LNCaP clone FGC (cell line): ENCODE results near the gene CDIPT.
"Not testable (repeated sequence)": the region's sequence is repeated elsewhere in the genome, so short reads cannot be mapped to it uniquely, and the experiment has no call there.

ENCODE experiments used
- DNase-seq: peaks from one replicate; pipeline ENCODE4 v3.0.0-alpha.2; 2011; ENCODE audit warnings: low read depth
- H3K4me3 ChIP-seq: 2 replicates; pipeline ENCODE4 v1.5.1; 2011; ENCODE audit warnings: mild to moderate bottlenecking, low read depth, low read length, control low read depth
- TF ChIP-seq, protein P1 (sequence below): IDR thresholded peaks from 2 replicates; pipeline ENCODE4 v1.5.1; 2012; ENCODE audit warnings: mild to moderate bottlenecking; ENCODE audit not compliant: control insufficient read depth, insufficient read depth; ENCODE audit errors: extremely low read depth

The CDIPT gene

DNA sequence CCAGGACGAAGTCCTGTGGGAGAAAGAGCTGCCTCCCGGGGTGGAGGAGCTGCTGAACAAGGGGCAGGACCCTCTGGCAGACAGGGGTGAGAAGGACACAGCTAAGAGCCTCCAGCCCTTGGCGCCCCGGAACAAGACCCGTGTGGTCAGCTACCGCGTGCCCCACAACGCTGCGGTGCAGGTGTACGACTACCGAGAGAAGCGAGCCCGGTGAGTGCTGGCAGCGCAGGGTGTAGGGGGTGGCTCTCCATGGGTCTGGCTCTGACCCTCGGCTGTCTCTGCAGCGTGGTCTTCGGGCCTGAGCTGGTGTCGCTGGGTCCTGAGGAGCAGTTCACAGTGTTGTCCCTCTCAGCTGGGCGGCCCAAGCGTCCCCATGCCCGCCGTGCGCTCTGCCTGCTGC is 21.4 kb downstream of the CDIPT start:
- no peak overlapping the region for H3K4me3 ChIP-seq
- no peak for DNase-seq
- TF ChIP-seq, protein P1, sequence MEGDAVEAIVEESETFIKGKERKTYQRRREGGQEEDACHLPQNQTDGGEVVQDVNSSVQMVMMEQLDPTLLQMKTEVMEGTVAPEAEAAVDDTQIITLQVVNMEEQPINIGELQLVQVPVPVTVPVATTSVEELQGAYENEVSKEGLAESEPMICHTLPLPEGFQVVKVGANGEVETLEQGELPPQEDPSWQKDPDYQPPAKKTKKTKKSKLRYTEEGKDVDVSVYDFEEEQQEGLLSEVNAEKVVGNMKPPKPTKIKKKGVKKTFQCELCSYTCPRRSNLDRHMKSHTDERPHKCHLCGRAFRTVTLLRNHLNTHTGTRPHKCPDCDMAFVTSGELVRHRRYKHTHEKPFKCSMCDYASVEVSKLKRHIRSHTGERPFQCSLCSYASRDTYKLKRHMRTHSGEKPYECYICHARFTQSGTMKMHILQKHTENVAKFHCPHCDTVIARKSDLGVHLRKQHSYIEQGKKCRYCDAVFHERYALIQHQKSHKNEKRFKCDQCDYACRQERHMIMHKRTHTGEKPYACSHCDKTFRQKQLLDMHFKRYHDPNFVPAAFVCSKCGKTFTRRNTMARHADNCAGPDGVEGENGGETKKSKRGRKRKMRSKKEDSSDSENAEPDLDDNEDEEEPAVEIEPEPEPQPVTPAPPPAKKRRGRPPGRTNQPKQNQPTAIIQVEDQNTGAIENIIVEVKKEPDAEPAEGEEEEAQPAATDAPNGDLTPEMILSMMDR, result no peak

DNA sequence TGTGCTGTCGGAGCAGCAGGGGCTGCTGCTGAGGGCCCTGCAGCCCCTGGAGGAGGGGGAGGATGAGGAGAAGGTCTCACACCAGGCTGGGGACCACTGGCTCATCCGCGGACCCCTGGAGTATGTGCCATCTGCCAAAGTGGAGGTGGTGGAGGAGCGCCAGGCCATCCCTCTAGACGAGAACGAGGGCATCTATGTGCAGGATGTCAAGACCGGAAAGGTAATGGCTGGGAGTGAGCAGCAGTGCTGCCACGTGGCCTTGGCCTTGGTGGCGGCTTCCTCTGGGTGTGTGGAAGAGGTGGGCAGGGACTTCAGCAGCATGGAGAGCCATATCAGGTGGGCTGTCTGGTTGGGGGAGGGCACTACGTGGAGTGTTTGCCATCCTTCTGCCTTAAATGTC is 22.8 kb downstream of the CDIPT start:
- TF ChIP-seq, protein P1, result no peak
- no peak overlapping the region for H3K4me3 ChIP-seq
- DNase-seq, result no peak

DNA sequence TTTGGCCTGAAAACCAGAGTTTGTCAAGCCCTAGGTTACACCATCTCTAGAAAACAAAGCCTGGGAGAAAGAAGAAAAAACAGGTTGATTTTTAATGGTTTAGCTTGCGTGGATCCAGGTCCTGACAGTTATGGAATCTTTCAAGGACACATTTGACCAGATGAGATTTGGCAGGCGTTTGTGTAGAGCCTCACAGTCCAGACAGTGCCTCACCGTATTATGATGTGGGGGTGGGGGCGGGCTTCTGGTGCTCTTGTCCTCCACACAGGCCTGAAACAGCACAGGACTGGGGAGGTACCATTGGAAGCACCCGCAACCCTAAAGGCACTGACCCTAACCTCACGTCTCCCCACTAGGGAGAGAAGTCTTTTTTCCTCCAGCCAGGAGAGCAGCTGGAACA is 23.2 kb downstream of the CDIPT start:
- TF ChIP-seq, protein P1, result no peak
- DNase-seq, result no peak
- H3K4me3 ChIP-seq, result no peak overlapping the region

DNA sequence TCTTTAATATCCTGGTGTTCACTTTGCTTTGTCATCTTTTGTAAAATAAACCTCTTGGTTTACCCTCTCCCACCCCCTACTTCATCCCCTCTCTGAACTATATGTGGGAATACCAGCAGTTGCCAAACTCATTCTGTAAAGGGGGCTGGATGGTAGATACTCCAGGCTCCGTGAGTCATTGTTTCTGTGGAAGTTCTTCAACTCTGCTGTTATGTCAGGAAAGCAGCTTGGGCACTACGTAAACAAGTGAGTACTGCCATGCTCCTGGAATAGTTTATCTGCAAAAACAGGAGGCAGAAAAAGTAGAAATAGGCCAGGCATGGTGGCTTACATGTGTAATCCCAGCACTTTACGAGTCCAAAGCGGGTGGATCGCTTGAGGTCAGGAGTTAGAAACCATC is 25.2 kb downstream of the CDIPT start:
- TF ChIP-seq, protein P1, result no peak
- DNase-seq, result no peak
- no peak overlapping the region for H3K4me3 ChIP-seq

DNA sequence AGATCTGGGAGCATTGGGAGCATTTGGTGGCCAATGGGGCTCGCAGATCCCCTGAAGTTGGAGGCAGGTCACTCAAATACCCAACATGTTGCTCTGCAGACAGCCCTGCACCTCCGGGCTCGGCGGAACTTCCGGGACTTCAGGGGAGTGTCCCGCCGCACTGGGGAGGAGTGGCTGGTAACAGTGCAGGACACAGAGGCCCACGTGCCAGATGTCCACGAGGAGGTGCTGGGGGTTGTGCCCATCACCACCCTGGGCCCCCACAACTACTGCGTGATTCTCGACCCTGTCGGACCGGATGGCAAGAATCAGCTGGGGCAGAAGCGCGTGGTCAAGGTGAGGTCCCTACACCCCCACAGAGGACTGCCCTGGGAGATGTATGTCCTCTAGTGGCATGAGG is 26.4 kb downstream of the CDIPT start:
- no peak overlapping the region for H3K4me3 ChIP-seq
- TF ChIP-seq, protein P1, result no peak
- no peak for DNase-seq

DNA sequence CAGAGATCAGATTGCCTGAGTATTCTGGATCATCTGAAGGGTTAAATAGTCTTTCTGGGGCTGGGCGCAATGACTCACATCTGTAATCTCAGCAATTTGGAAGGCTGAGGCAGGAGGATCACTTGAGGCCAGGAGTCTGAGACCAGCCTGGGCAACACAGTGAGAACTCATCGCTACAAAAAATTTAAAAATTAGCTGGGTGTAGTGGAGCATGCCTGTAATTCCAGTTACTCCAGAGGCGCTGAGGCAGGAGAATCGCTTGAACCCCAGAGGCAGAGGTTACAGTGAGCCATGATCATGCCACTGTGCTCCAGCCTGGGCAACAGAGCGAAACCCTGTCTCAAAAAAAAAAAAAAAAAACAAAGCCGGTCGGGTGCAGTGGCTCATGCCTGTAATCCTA is 27.1 kb downstream of the CDIPT start:
- no peak overlapping the region for H3K4me3 ChIP-seq
- no peak for DNase-seq
- TF ChIP-seq, protein P1, result no peak

DNA sequence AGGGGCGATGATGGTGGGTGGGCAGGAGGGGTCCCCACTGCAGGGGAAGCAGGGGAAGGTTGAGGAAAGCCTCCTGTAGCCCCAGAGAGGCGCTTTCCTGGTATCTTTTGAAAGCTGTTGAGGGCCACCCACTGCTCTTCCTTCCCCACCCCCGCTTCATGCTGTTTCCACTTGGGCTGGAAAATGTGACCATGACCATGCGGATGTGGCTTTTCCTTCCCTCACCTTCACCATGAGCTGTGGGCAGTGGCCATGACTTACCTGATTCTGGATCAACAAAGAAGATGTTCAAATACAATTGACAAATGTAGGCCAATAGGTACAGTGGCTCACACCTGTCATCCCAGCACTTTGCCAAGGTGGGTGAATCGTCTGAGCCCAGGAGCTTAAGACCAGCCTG is 28.9 kb downstream of the CDIPT start:
- TF ChIP-seq, protein P1, result no peak

DNA sequence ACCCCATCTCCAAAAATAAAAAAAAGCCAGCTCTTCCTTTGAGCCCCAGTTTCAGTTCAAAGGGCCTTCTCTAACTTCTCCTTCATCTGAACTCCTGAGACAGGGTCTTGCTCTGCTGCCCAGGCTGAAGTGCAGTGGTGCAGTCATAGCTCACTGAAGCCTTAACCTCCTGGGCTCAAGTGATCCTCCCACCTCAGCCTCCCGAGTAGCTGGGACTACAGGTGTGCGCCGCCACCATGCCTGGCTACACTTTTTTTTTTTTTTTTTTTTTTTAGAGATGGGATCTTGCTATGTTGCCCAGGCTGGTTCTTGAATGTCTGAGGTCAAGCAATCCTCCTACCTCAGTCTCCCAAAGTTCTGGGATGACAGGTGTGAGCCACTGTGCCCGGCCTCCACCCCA is 29.8 kb downstream of the CDIPT start:
- H3K4me3 ChIP-seq, DNase-seq: not testable (repeated sequence)

More for the DNA sequence above, 28.9 kb downstream of the CDIPT start:
- no peak overlapping the region for H3K4me3 ChIP-seq
- DNase-seq, result no peak
